NOMO-1 (cell line): ENCODE measurements around the gene FOXQ1.
"Not testable (repeated sequence)": the region's sequence is repeated elsewhere in the genome, so short reads cannot be mapped to it uniquely, and the experiment has no call there.

ENCODE experiments used
- DNase-seq, 2 experiments: peaks; one replicate each; lab custom pipeline; 2025; ENCODE audit not compliant: unreplicated experiment in 2 of 2; lab: John Stamatoyannopoulos, UW

FOXQ1 gene

GRCh38 chr6:1355068-1355467 is 43.2 kb downstream of the FOXQ1 start:
- DNase-seq, result not testable (repeated sequence)

- not testable (repeated sequence) for DNase-seq
These were observed 49.8 kb downstream of the FOXQ1 start for GRCh38 chr6:1361717-1362116.

GRCh38 chr6:1362643-1363042 is 50.7 kb downstream of the FOXQ1 start:
- DNase-seq, result no peak

GRCh38 chr6:1363298-1363697 is 51.4 kb downstream of the FOXQ1 start:
- DNase-seq, result peak; percentile 49 to 71

GRCh38 chr6:1363729-1364572 is 52.1 kb downstream of the FOXQ1 start:
- DNase-seq, result no peak
